Kidney (tissue), 14 donors: ENCODE measurements around the gene METRN. TPM values are rescaled to one million over a fixed set of nuclear protein-coding genes. Genes with fewer than 3 reads are reported as not detected.

Source experiments
- DNase-seq, 5 donors: peaks; one replicate each; pipeline ENCODE4 v3.0.0-alpha.2; 2013 to 2020
- FAIRE-seq: peaks from 2 replicates; lab custom pipeline; 2012; peaks lifted over from hg19 to GRCh38; lab: Jason Lieb, UNC
- H3K27ac ChIP-seq, 2 donors: one replicate each; pipeline ENCODE4 v1.7.0; 2013; ENCODE audit warnings: low read depth in 2 of 2, low read length in 2 of 2, inconsistent platforms in 1 of 2
- H3K27me3 ChIP-seq: one replicate; pipeline ENCODE4 v1.7.1; 2013; ENCODE audit warnings: low read length, inconsistent platforms; ENCODE audit not compliant: control insufficient read depth, insufficient read depth
- H3K36me3 ChIP-seq, 3 donors: one replicate each; pipeline versions ENCODE4 v1.7.0 to v1.7.1; 2013; ENCODE audit warnings: low read length in 3 of 3, control low read depth in 1 of 3, inconsistent platforms in 1 of 3; ENCODE audit not compliant: insufficient read depth in 3 of 3, control insufficient read depth in 2 of 3
- H3K4me1 ChIP-seq, 3 donors: one replicate each; pipeline versions ENCODE4 v1.7.0 to v1.7.1; 2013; ENCODE audit warnings: low read length in 3 of 3, inconsistent platforms in 1 of 3, low read depth in 1 of 3; ENCODE audit not compliant: control insufficient read depth in 2 of 3, insufficient read depth in 2 of 3
- H3K4me3 ChIP-seq, 3 donors: one replicate each; pipeline versions ENCODE4 v1.7.0 to v1.8.1; 2013; ENCODE audit warnings: low read length in 3 of 3, control low read depth in 1 of 3, inconsistent platforms in 1 of 3
- H3K9ac ChIP-seq, 3 donors: one replicate each; pipeline versions ENCODE4 v1.7.0 to v1.7.1; 2013; ENCODE audit warnings: low read length in 3 of 3, control low read depth in 1 of 3, inconsistent platforms in 1 of 3
- H3K9me3 ChIP-seq, 3 donors: one replicate each; pipeline versions ENCODE4 v1.7.0 to v1.7.1; 2013; ENCODE audit warnings: low read length in 3 of 3, control low read depth in 1 of 3, inconsistent platforms in 1 of 3; ENCODE audit not compliant: control insufficient read depth in 2 of 3, insufficient read depth in 1 of 3
- intact Hi-C: fragments of 100-400 bp; cut with DNase I; formaldehyde crosslinking; loops from one replicate; pipeline ENCODE4 v1.11.1; 2022
- polyA plus RNA-seq: library from polyadenylated mRNA; stranded (reverse); fragments of 350-450 nt; fragmentation: Illumina TruSeq; extraction: RNeasy Lipid Tissue Mini Kit (QIAGEN cat#74804); gene quantifications from one replicate; pipeline ENCODE4 v1.2.3, GENCODE V29; 2014; ENCODE audit warnings: low read depth, low replicate concordance; ENCODE audit not compliant: insufficient read depth
- total RNA-seq: library from RNA; stranded (reverse); fragmentation: NEBNext Ultra II Directional; extraction: Animal tissue kit (Norgen Biotek cat#: 25700); gene quantifications from one replicate; pipeline ENCODE4 v1.2.1, GENCODE V29; 2021
- TF ChIP-seq, protein P1 (sequence below): IDR thresholded peaks from 3 replicates; pipeline ENCODE4 v1.5.1; 2012; ENCODE audit warnings: mild to moderate bottlenecking, moderate library complexity, borderline replicate concordance; ENCODE audit not compliant: insufficient read depth; ENCODE audit errors: extremely low read depth
- donor health status: control.
- donor health status: control.
- donor health status: control.
- donor health status: control.
- donor health status: control.
- donor health status: DM: yes; HTN: yes; CAD: no.
- donor health status: Normal renal cell carcinoma (clear cell type).

The METRN gene
- total and polyA plus RNA-seq, 2 donors from 2014 or later: 34.9 to 114 TPM

DNA sequence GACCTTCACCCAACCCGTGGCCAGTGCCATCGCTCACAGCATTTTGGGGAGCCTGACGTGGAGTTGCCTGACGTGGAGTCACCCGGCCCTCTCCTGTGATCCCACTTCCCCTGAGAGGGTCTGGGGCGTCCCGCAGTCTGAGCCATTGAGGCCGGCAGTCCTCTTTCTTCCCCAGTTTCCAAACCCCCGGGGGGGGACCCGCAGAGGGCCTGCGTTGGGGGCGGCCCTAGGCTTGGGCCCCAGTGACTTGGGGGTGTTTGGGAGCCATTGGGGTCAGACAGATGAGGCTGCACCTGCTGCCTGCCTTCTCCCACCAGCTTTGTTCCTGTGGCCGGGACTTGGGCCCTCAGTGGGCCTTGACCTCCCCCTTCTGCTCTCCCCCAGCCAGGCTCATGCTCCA lies 45.3 kb upstream of the METRN start:
- H3K4me3 ChIP-seq: no peak overlapping the region
- no peak overlapping the region for H3K9ac ChIP-seq
- intact Hi-C loops: no loop called here

GRCh38 chr16:670485-671352 lies 44.2 kb upstream of the METRN start:
- FAIRE-seq: no peak
- intact Hi-C loops: no loop called here

More for the DNA sequence above, 45.3 kb upstream of the METRN start:
- Histone ChIP-seq H3K36me3 (peaks cover 0 to 12% (median 10%) of the 10 kb centered on the region in 3 donors), H3K27ac (no peak overlapping the region), H3K9me3 (no peaks in the 10 kb centered on the region), H3K27me3 (no peaks in the 10 kb centered on the region), H3K4me1 (peaks cover 0 to 14% (median 4%) of the 10 kb centered on the region in 3 donors)
- DNase-seq (no peak), FAIRE-seq (no peak)
- TF ChIP-seq, protein P1, sequence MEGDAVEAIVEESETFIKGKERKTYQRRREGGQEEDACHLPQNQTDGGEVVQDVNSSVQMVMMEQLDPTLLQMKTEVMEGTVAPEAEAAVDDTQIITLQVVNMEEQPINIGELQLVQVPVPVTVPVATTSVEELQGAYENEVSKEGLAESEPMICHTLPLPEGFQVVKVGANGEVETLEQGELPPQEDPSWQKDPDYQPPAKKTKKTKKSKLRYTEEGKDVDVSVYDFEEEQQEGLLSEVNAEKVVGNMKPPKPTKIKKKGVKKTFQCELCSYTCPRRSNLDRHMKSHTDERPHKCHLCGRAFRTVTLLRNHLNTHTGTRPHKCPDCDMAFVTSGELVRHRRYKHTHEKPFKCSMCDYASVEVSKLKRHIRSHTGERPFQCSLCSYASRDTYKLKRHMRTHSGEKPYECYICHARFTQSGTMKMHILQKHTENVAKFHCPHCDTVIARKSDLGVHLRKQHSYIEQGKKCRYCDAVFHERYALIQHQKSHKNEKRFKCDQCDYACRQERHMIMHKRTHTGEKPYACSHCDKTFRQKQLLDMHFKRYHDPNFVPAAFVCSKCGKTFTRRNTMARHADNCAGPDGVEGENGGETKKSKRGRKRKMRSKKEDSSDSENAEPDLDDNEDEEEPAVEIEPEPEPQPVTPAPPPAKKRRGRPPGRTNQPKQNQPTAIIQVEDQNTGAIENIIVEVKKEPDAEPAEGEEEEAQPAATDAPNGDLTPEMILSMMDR: no peak

DNA sequence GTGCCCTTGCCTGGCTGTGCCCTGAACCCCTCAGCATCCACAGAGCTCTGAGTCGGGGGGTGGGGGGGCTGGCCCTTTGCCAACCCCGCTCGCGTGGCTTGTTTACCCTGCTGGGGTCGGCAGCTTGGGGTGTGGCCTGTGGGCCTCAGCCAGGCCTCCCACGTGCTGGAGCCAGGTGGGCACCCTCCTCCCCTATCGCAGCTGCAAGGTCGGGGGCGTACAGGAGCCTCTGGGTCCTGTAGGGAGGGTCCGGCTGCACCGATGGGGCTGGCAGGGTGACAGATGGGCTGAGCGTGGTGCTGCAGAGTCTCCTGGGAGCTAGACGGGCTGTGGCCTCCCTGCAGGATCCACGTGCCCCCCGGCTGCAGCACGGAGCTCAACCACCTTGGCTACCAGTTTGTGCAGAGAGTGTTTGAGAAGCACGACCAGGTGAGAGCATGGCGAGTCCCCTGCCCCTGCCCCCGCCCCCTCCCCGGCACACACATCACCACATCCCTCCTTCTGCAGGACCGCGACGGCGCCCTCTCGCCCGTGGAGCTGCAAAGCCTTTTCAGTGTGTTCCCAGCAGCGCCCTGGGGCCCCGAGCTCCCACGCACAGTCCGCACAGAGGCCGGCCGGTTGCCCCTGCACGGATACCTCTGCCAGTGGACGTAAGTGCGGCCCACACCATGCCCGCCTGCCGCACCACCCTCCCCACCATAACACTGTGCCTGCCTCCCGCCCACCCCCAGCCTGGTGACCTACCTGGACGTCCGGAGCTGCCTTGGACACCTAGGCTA lies 43.4 kb upstream of the METRN start:
- Histone ChIP-seq H3K27me3 (no peaks in the 10 kb centered on the region), H3K27ac (no peak overlapping the region), H3K4me1 (peaks cover 0 to 19% (median 4%) of the 10 kb centered on the region in 3 donors), H3K4me3 (no peak overlapping the region), H3K36me3 (peaks cover 0 to 12% (median 10%) of the 10 kb centered on the region in 3 donors), H3K9me3 (no peaks in the 10 kb centered on the region), H3K9ac (no peak overlapping the region)
- DNase-seq (no peak), FAIRE-seq (no peak)
- intact Hi-C loops: no loop called here
- TF ChIP-seq, protein P1: no peak

More at GRCh38 chr16:670485-671352, 44.2 kb upstream of the METRN start:
- Histone ChIP-seq H3K36me3 (peaks cover 0 to 12% (median 10%) of the 10 kb centered on the region in 3 donors), H3K27ac (no peak overlapping the region), H3K4me3 (no peak overlapping the region), H3K27me3 (no peaks in the 10 kb centered on the region), H3K4me1 (peaks cover 0 to 19% (median 4%) of the 10 kb centered on the region in 3 donors), H3K9ac (no peak overlapping the region), H3K9me3 (no peaks in the 10 kb centered on the region)
- TF ChIP-seq, protein P1: no peak
- DNase-seq: no peak
